Posterior cingulate gyrus (tissue), 11 donors: Measurements from ENCODE around the gene HBEGF.

ENCODE experiments used
- DNase-seq, 10 donors: peaks; one replicate each; pipeline versions ENCODE4 v3.0.0 to v3.0.0-alpha.2; 2020 to 2021; ENCODE audit warnings: mixed read lengths in 3 of 10
- intact Hi-C: fragments of 100-400 bp; cut with DNase I; formaldehyde crosslinking; loops from one replicate; pipeline ENCODE4 v1.15.1; 2023

The HBEGF gene

GRCh38 chr5:140287801-140288521 lies 58.4 kb downstream of the HBEGF start:
- intact Hi-C loops = no loop called here
- no peak for DNase-seq

GRCh38 chr5:140286424-140286823 lies 60.0 kb downstream of the HBEGF start:
- DNase-seq = no peak
- intact Hi-C loops = no loop called here

GRCh38 chr5:140284013-140284412 lies 62.4 kb downstream of the HBEGF start:
- DNase-seq = no peak
- intact Hi-C loops = no loop called here
